GM19238 (cell line): ENCODE data around the gene C5orf15.
"Not testable (repeated sequence)": the region's sequence is repeated elsewhere in the genome, so short reads cannot be mapped to it uniquely, and the experiment has no call there.

Experiments used
- DNase-seq: peaks from one replicate; pipeline ENCODE4 v3.0.0; 2011; ENCODE audit warnings: low spot score; ENCODE audit not compliant: insufficient read length

C5orf15 gene

GRCh38 chr5:133994297-133994989 is 26.0 kb upstream of the C5orf15 start:
- DNase-seq: no peak

- DNase-seq: no peak
Observed at GRCh38 chr5:133993185-133993936, 24.9 kb upstream of the C5orf15 start.

- no peak for DNase-seq
Observed at GRCh38 chr5:133992429-133993155, 24.2 kb upstream of the C5orf15 start.

GRCh38 chr5:133991171-133991910 is 22.9 kb upstream of the C5orf15 start:
- no peak for DNase-seq

GRCh38 chr5:133990396-133990795 is 22.0 kb upstream of the C5orf15 start:
- no peak for DNase-seq

GRCh38 chr5:133985540-133986180 is 17.2 kb upstream of the C5orf15 start:
- DNase-seq: no peak

- no peak for DNase-seq
Observed at GRCh38 chr5:133983674-133984073, 15.2 kb upstream of the C5orf15 start.

- no peak for DNase-seq
Observed at GRCh38 chr5:133981714-133982113, 13.3 kb upstream of the C5orf15 start.

GRCh38 chr5:133980652-133981051 is 12.2 kb upstream of the C5orf15 start:
- no peak for DNase-seq

- no peak for DNase-seq
Observed at GRCh38 chr5:133978943-133979342, 10.5 kb upstream of the C5orf15 start.

GRCh38 chr5:133977858-133978257 is 9.4 kb upstream of the C5orf15 start:
- DNase-seq: no peak

GRCh38 chr5:133977161-133977787 is 8.8 kb upstream of the C5orf15 start:
- no peak for DNase-seq

GRCh38 chr5:133975546-133975945 is 7.1 kb upstream of the C5orf15 start:
- not testable (repeated sequence) for DNase-seq

GRCh38 chr5:133974142-133974541 is 5.7 kb upstream of the C5orf15 start:
- no peak for DNase-seq

- DNase-seq: no peak
Observed at GRCh38 chr5:133970325-133970909, 2.0 kb upstream of the C5orf15 start.

- no peak for DNase-seq
Observed at GRCh38 chr5:133969654-133970324, 1.4 kb upstream of the C5orf15 start.

- no peak for DNase-seq
Observed at GRCh38 chr5:133967698-133968203, 674 bp downstream of the C5orf15 start.

GRCh38 chr5:133967124-133967523 is 1.3 kb downstream of the C5orf15 start:
- no peak for DNase-seq

- DNase-seq: no peak
Observed at GRCh38 chr5:133966090-133966489, 2.3 kb downstream of the C5orf15 start.
